HFFc6 (cell line): Measurements from ENCODE around the gene RAB11FIP4. TPM values are rescaled to one million over a fixed set of nuclear protein-coding genes. Genes with fewer than 3 reads are reported as not detected.

ENCODE experiments used
- DNase-seq: peaks from one replicate; pipeline ENCODE4 v3.0.0-alpha.2; 2018
- H3K27ac Mint-ChIP-seq: 2 replicates; pipeline ENCODE4 v1.8.0; 2020; ENCODE audit warnings: mild to moderate bottlenecking, mixed read lengths
- H3K27me3 Mint-ChIP-seq: 2 replicates; pipeline ENCODE4 v1.8.0; 2021; ENCODE audit warnings: mild to moderate bottlenecking, moderate library complexity, mixed read lengths; ENCODE audit not compliant: insufficient read depth
- H3K36me3 Mint-ChIP-seq: 2 replicates; pipeline ENCODE4 v1.8.0; 2021; ENCODE audit warnings: low read depth, mixed read lengths
- H3K4me1 Mint-ChIP-seq: 2 replicates; pipeline ENCODE4 v1.8.0; 2020; ENCODE audit warnings: low read depth, mixed read lengths
- H3K4me3 Mint-ChIP-seq: 2 replicates; pipeline ENCODE4 v1.8.0; 2020; ENCODE audit warnings: mild to moderate bottlenecking, moderate library complexity, mixed read lengths
- H3K9me3 Mint-ChIP-seq: 2 replicates; pipeline ENCODE4 v1.8.0; 2020; ENCODE audit warnings: mild to moderate bottlenecking, mixed read lengths
- CTCF ChIP-seq: fragments of 200-600 bp; sonication (generic); IDR thresholded peaks from 2 replicates; pipeline ENCODE4 v1.5.0; 2021; ENCODE audit warnings: antibody characterized with exemption, mild to moderate bottlenecking
- total RNA-seq, 6 experiments: library from RNA; stranded (reverse); fragmentation: NEBNext Ultra II Directional; extraction: Animal tissue kit (Norgen Biotek cat#: 25700); gene quantifications; 2 replicates in 1 of 6; 3 replicates in 5 of 6; pipeline ENCODE4 v1.2.3, GENCODE V29; 2021

Gene RAB11FIP4
- total RNA-seq, 6 experiments from 2014 or later, result 0.02 to 0.38 (median 0.09) TPM

- Mint-ChIP-seq H3K27me3 (no peaks in the 10 kb centered on the region; the same call in none of the 2 replicates), H3K36me3 (no peaks in the 10 kb centered on the region), H3K27ac (no peak overlapping the region), H3K4me1 (peaks cover 21% of the 10 kb centered on the region), H3K9me3 (no peaks in the 10 kb centered on the region), H3K4me3 (no peak overlapping the region)
- TF ChIP-seq CTCF, result no peak
- no peak for DNase-seq
These were observed 144.1 kb downstream of the RAB11FIP4 start for GRCh38 chr17:31535581-31535981.

GRCh38 chr17:31536451-31536850 lies 145.0 kb downstream of the RAB11FIP4 start:
- Mint-ChIP-seq H3K4me1 (peaks cover 21% of the 10 kb centered on the region), H3K9me3 (no peaks in the 10 kb centered on the region), H3K27me3 (no peaks in the 10 kb centered on the region; the same call in none of the 2 replicates), H3K4me3 (no peak overlapping the region), H3K27ac (no peak overlapping the region), H3K36me3 (no peaks in the 10 kb centered on the region)
- no peak for TF ChIP-seq CTCF
- no peak for DNase-seq

- H3K9me3 Mint-ChIP-seq, result no peaks in the 10 kb centered on the region
- H3K27me3 Mint-ChIP-seq, result no peaks in the 10 kb centered on the region; the same call in none of the 2 replicates
- no peak overlapping the region for H3K27ac Mint-ChIP-seq
- no peaks in the 10 kb centered on the region for H3K36me3 Mint-ChIP-seq
- TF ChIP-seq CTCF, result no peak
- no peak for DNase-seq
- peaks cover 20% of the 10 kb centered on the region for H3K4me1 Mint-ChIP-seq
- no peak overlapping the region for H3K4me3 Mint-ChIP-seq
These were observed 146.1 kb downstream of the RAB11FIP4 start for GRCh38 chr17:31537565-31538011.

- no peak for TF ChIP-seq CTCF
- Mint-ChIP-seq H3K4me1 (peaks cover 13% of the 10 kb centered on the region), H3K9me3 (no peaks in the 10 kb centered on the region), H3K27ac (no peak overlapping the region), H3K27me3 (no peaks in the 10 kb centered on the region; the same call in 1 of the 2 replicates), H3K36me3 (no peaks in the 10 kb centered on the region), H3K4me3 (no peak overlapping the region)
- DNase-seq, result no peak
These were observed 146.7 kb downstream of the RAB11FIP4 start for GRCh38 chr17:31538080-31538762.

- Mint-ChIP-seq H3K36me3 (no peaks in the 10 kb centered on the region), H3K4me3 (no peak overlapping the region), H3K27me3 (no peaks in the 10 kb centered on the region; the same call in 1 of the 2 replicates), H3K27ac (no peak overlapping the region), H3K9me3 (no peaks in the 10 kb centered on the region), H3K4me1 (no peaks in the 10 kb centered on the region)
- DNase-seq, result no peak
- no peak for TF ChIP-seq CTCF
These were observed 149.3 kb downstream of the RAB11FIP4 start for GRCh38 chr17:31540602-31541307.
